ENCODE measurements around the gene EID2B. TPM values are rescaled to one million over a fixed set of nuclear protein-coding genes. Genes with fewer than 3 reads are reported as not detected.
A peak's percentile ranks its signal among the peaks of the same experiment; 100 is the strongest.

EID2B gene
- total RNA-seq, 2 experiments from 2014 or later, result 3.0 TPM

- no peak within 1 kb of the TSS for H3K27ac Mint-ChIP-seq
- peak within 1 kb of the TSS; percentile 60 for H3K4me3 Mint-ChIP-seq
- CTCF ChIA-PET, result interaction anchor here (0.7 to 2.4 kb wide), 7 partner anchors 10 to 159 kb away, joined by 3 to 15 read pairs (median 3); partner anchors contain the start of gene EID2B
- peaks cover 2% of the 10 kb centered on the region for H3K36me3 Mint-ChIP-seq (ENCODE audit: low read depth)
- peaks cover 8% of the 10 kb centered on the region for H3K4me1 Mint-ChIP-seq (ENCODE audit: low read depth)
- ATAC-seq, result peak; percentile 76
- POLR2A ChIA-PET, result interaction anchor here (0.8 to 1.1 kb wide), 2 partner anchors 70 to 113 kb away, joined by 3 to 4 read pairs; partner anchors contain the start of gene SUPT5H
- intact Hi-C loops (cut with micrococcal nuclease), result no loop called here
- H3K27me3 Mint-ChIP-seq, result peaks cover 40% of the 10 kb centered on the region
- no peak for TF ChIP-seq CTCF (IDR thresholded peaks at IDR 0.05)
- peak; percentile 49 for DNase-seq
- no peaks in the 10 kb centered on the region for H3K9me3 Mint-ChIP-seq
These were observed 17.7 kb downstream of the EID2B start, which contains the start of gene SELENOV for GRCh38 chr19:39514840-39515550. TSS of gene SELENOV (plus strand) at chr19:39515139. CDS start at chr19:39515213, 74 bp downstream.

GRCh38 chr19:39512988-39513387 is 19.7 kb downstream of the EID2B start:
- peaks cover 2% of the 10 kb centered on the region for H3K36me3 Mint-ChIP-seq (ENCODE audit: low read depth)
- H3K27ac Mint-ChIP-seq, result no peak overlapping the region
- intact Hi-C loops (cut with micrococcal nuclease), result no loop called here
- ATAC-seq, result no peak
- peaks cover 10% of the 10 kb centered on the region for H3K4me1 Mint-ChIP-seq (ENCODE audit: low read depth)
- ChIA-PET POLR2A (no interaction called here), CTCF (interaction anchor here (1.4 to 2.5 kb wide), 3 partner anchors 20 to 39 kb away, joined by 3 to 8 read pairs (median 7); partner anchors contain the start of gene EID2B)
- peaks cover 52% of the 10 kb centered on the region for H3K27me3 Mint-ChIP-seq
- H3K9me3 Mint-ChIP-seq, result no peaks in the 10 kb centered on the region
- no peak for TF ChIP-seq CTCF (IDR thresholded peaks at IDR 0.05)
- H3K4me3 Mint-ChIP-seq, result no peak overlapping the region
- no peak for DNase-seq

- Mint-ChIP-seq H3K4me1 (ENCODE audit: low read depth) (peaks cover 15% of the 10 kb centered on the region), H3K4me3 (no peak overlapping the region), H3K9me3 (peaks cover 4% of the 10 kb centered on the region), H3K36me3 (ENCODE audit: low read depth) (peaks cover 2% of the 10 kb centered on the region), H3K27me3 (peaks cover 50% of the 10 kb centered on the region), H3K27ac (no peak overlapping the region)
- TF ChIP-seq CTCF (IDR thresholded peaks at IDR 0.05), result no peak
- ATAC-seq (no peak), DNase-seq (no peak)
- intact Hi-C loops (cut with micrococcal nuclease), result no loop called here
- CTCF ChIA-PET, result interaction anchor here (0.6 kb wide), 1 partner anchor 12 kb away, joined by 3 read pairs; no protein-coding TSS in a partner anchor
- POLR2A ChIA-PET, result interaction anchor here (0.7 to 1.5 kb wide), 2 partner anchors 74 to 111 kb away, joined by 3 read pairs; partner anchors contain the start of gene RPS16
These were observed 23.4 kb downstream of the EID2B start for GRCh38 chr19:39509233-39509632.

- no peak overlapping the region for H3K4me3 Mint-ChIP-seq
- H3K27me3 Mint-ChIP-seq, result peaks cover 51% of the 10 kb centered on the region
- intact Hi-C loops (cut with micrococcal nuclease), result no loop called here
- ATAC-seq (no peak), DNase-seq (no peak)
- TF ChIP-seq CTCF (IDR thresholded peaks at IDR 0.05), result no peak
- peaks cover 4% of the 10 kb centered on the region for H3K9me3 Mint-ChIP-seq
- POLR2A ChIA-PET, result interaction anchor here (0.7 to 1.5 kb wide), 2 partner anchors 73 to 111 kb away, joined by 3 read pairs; partner anchors contain the start of gene RPS16
- peaks cover 2% of the 10 kb centered on the region for H3K36me3 Mint-ChIP-seq (ENCODE audit: low read depth)
- H3K4me1 Mint-ChIP-seq (ENCODE audit: low read depth), result peaks cover 15% of the 10 kb centered on the region
- CTCF ChIA-PET, result interaction anchor here (0.6 kb wide), 1 partner anchor 11 kb away, joined by 3 read pairs; no protein-coding TSS in a partner anchor
- H3K27ac Mint-ChIP-seq, result no peak overlapping the region
These were observed 24.0 kb downstream of the EID2B start for GRCh38 chr19:39508629-39509028.
